ENCODE results near the gene SLAMF9. TPM values are rescaled to one million over a fixed set of nuclear protein-coding genes. Genes with fewer than 3 reads are reported as not detected.

SLAMF9 gene
- total RNA-seq, 5 donors from 2014 or later (not counting 1 experiment from before 2014, with no cell fraction given), result not detected

DNA sequence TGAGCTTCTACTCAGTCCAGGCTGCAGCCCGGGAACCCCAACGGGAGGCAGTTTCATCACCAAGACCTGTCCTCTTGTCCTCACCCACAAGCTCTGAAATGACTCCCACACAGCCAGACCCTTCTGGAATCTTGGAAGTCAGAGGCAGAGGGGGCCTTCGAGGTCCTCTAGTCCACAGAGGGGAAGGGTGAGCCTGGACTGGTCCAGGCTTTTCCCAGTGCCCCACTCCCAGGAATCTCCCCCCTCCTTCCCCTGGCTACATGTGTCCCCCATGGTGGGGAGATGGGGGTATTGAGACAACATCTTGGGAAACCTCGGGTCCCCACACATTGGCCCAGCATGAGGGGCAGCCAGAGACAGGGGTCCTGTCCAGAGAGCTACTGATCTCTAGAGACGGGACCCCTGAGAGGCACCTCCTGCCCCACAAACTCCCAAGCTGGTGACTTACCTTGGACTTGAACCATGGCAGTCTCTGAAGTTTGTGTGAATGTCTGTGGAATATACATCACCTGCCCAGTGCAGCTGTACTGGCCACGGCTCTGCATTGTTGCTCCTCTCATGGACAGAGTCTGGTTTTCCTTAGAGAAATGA, 19.4 kb upstream of the SLAMF9 start:
- ATAC-seq (replicated peaks in 1 of 4) (no peak), DNase-seq (no peak)
- H3K27me3 Mint-ChIP-seq, result peaks cover 20 to 22% of the 10 kb centered on the region in 2 donors
- H3K4me3 ChIP-seq (ENCODE audit: control insufficient read depth in 1 of 2, extremely low read depth in 1 of 2, low read length in 1 of 2), result no peak overlapping the region
- no peaks in the 10 kb centered on the region for H3K36me3 ChIP-seq (ENCODE audit: control insufficient read depth in 2 of 2, extremely low read depth in 1 of 2, insufficient read depth in 1 of 2, low read length in 1 of 2)
- H3K9me3 ChIP-seq, result no peaks in the 10 kb centered on the region
- ChIA-PET POLR2A (no interaction called here), CTCF (no interaction called here)
- no peaks in the 10 kb centered on the region for H3K4me1 Mint-ChIP-seq
- no peak overlapping the region for H3K27ac Mint-ChIP-seq
- WGBS (ENCODE audit: insufficient coverage), result 40% methylated on average over 1 of the region's 6 CpGs
- no peaks in the 10 kb centered on the region for H3K9me3 Mint-ChIP-seq
- H3K27me3 ChIP-seq (replicated peaks in 1 of 2; ENCODE audit: control insufficient read depth in 2 of 2, extremely low read depth in 1 of 2, insufficient read depth in 2 of 2, low read length in 1 of 2), result peaks cover 0 to 34% of the 10 kb centered on the region in 2 experiments
- H3K4me1 ChIP-seq (ENCODE audit: control insufficient read depth in 1 of 2, extremely low read depth in 1 of 2, insufficient read depth in 2 of 2, low read length in 2 of 2), result no peaks in the 10 kb centered on the region
- H3K27ac ChIP-seq (ENCODE audit: low read length), result no peak overlapping the region
- no peaks in the 10 kb centered on the region for H3K36me3 Mint-ChIP-seq
- no peak overlapping the region for H3K4me3 Mint-ChIP-seq

DNA sequence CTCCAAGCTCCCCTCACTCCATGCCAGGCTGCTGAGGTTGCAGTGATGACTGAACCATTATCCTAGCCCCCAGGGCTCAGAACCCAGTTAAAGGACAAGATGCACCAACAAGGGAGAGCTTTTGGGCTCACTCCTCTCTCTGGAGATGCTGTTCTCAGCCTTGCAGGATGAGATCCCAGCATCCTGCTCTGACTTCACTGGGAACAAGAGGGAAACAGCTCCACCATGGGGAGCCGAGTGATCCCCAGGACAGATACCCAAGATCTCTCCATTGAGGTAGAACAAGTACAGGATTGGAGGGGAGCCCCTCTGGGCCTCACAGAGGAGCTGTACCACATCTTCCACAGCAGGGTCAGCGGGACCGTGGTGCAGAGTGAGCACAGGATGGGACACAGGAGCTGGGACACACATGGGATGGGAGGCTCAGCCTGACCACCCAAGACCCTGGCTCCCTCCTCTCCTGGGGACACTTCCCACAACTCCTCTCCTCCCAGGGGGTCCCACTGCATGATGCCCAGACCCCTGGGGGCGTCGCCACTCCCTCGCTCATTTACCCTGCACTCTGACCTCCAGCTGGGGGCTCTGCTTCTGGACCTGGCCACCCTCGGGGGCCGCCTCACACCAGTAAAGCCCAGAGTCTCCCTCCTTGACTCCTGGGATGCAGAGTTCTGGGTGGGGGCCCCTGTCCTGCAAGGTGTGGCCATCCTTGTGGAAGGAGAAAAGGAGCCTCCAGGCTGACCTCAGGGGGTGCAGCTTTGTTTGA, 18.6 kb upstream of the SLAMF9 start:
- H3K9me3 ChIP-seq, result no peaks in the 10 kb centered on the region

DNA sequence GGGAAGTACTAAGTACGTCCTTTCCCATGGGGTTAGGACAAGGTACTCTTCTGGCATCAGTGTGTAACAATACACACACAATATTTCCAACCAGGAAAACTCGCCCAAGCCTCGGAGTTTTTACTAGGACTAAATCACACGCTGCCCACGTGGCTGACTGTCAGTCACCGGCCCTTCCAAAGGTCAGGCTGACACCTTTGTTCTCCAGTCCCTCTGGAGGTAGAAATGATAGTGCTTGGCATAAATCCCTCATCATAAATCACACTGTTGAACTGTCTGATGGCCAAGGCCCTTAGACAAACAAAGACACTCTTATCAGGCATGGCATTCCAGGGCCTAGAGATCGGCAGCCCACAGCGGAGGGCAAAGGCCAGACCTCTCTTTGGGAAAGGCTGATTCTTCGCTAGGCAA, 16.9 kb upstream of the SLAMF9 start:
- DNase-seq, result no peak
- Histone ChIP-seq H3K9me3 (no peaks in the 10 kb centered on the region), H3K4me3 (ENCODE audit: control insufficient read depth in 1 of 2, extremely low read depth in 1 of 2, low read length in 1 of 2) (no peak overlapping the region), H3K36me3 (ENCODE audit: control insufficient read depth in 2 of 2, extremely low read depth in 1 of 2, insufficient read depth in 1 of 2, low read length in 1 of 2) (no peaks in the 10 kb centered on the region), H3K27me3 (replicated peaks in 1 of 2; ENCODE audit: control insufficient read depth in 2 of 2, extremely low read depth in 1 of 2, insufficient read depth in 2 of 2, low read length in 1 of 2) (peaks cover 0 to 34% of the 10 kb centered on the region in 2 experiments), H3K27ac (ENCODE audit: low read length) (no peak overlapping the region), H3K4me1 (ENCODE audit: control insufficient read depth in 1 of 2, extremely low read depth in 1 of 2, insufficient read depth in 2 of 2, low read length in 2 of 2) (no peaks in the 10 kb centered on the region)
- ATAC-seq (replicated peaks in 1 of 4), result no peak
- ChIA-PET POLR2A (no interaction called here), CTCF (no interaction called here)
- Mint-ChIP-seq H3K36me3 (no peaks in the 10 kb centered on the region), H3K4me1 (no peaks in the 10 kb centered on the region), H3K27ac (no peak overlapping the region), H3K4me3 (no peak overlapping the region), H3K9me3 (no peaks in the 10 kb centered on the region), H3K27me3 (peaks cover 35 to 38% of the 10 kb centered on the region in 2 donors)
- WGBS (ENCODE audit: insufficient coverage), result 33% methylated on average over 1 of the region's 9 CpGs

More for the DNA sequence above, 18.6 kb upstream of the SLAMF9 start:
- Histone ChIP-seq H3K4me1 (ENCODE audit: control insufficient read depth in 1 of 2, extremely low read depth in 1 of 2, insufficient read depth in 2 of 2, low read length in 2 of 2) (no peaks in the 10 kb centered on the region), H3K27ac (ENCODE audit: low read length) (no peak overlapping the region), H3K27me3 (replicated peaks in 1 of 2; ENCODE audit: control insufficient read depth in 2 of 2, extremely low read depth in 1 of 2, insufficient read depth in 2 of 2, low read length in 1 of 2) (peaks cover 0 to 34% of the 10 kb centered on the region in 2 experiments), H3K36me3 (ENCODE audit: control insufficient read depth in 2 of 2, extremely low read depth in 1 of 2, insufficient read depth in 1 of 2, low read length in 1 of 2) (no peaks in the 10 kb centered on the region), H3K4me3 (ENCODE audit: control insufficient read depth in 1 of 2, extremely low read depth in 1 of 2, low read length in 1 of 2) (no peak overlapping the region)
- Mint-ChIP-seq H3K4me1 (no peaks in the 10 kb centered on the region), H3K27me3 (peaks cover 26 to 28% of the 10 kb centered on the region in 2 donors), H3K9me3 (no peaks in the 10 kb centered on the region), H3K36me3 (no peaks in the 10 kb centered on the region), H3K4me3 (no peak overlapping the region), H3K27ac (no peak overlapping the region)
- POLR2A ChIA-PET, result no interaction called here
- CTCF ChIA-PET, result interaction anchor here in 1 of 2 donors (0.5 kb wide), 1 partner anchor 70 kb away, joined by 3 read pairs; no protein-coding TSS in a partner anchor
- WGBS (ENCODE audit: insufficient coverage), result 75% methylated on average over 8 of the region's 8 CpGs
- ATAC-seq (replicated peaks in 1 of 4), result no peak
- no peak for DNase-seq

DNA sequence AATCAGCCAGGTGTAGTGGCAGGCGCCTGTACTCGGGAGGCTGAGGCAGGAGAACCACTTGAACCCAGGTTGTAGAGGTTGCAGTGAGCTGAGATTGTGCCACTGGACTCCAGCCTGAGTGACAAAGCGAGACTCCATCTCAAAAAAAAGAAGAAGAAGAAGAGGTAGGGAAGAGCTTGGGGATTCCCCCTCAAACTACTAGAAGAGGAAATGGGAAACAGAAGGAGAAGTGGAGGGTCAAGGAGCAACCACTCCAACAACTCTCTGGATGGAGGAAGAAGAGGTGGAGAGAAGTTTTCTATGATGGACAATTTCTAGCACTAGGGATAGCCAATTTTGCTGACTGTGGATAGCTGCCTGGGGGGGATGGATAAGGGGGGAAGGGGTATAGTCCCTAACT, 14.9 kb upstream of the SLAMF9 start:
- peaks cover 36 to 46% of the 10 kb centered on the region in 2 donors for H3K27me3 Mint-ChIP-seq
- ATAC-seq (replicated peaks in 1 of 4) (no peak), DNase-seq (no peak)
- H3K27ac Mint-ChIP-seq, result no peak overlapping the region
- H3K9me3 ChIP-seq, result no peaks in the 10 kb centered on the region
- H3K4me3 Mint-ChIP-seq, result no peak overlapping the region
- no peaks in the 10 kb centered on the region for H3K4me1 ChIP-seq (ENCODE audit: control insufficient read depth in 1 of 2, extremely low read depth in 1 of 2, insufficient read depth in 2 of 2, low read length in 2 of 2)
- H3K9me3 Mint-ChIP-seq, result no peaks in the 10 kb centered on the region
- ChIA-PET CTCF (interaction anchor here in 1 of 2 donors (0.6 kb wide), 1 partner anchor 39 kb away, joined by 3 read pairs; no protein-coding TSS in a partner anchor), POLR2A (no interaction called here)
- no peaks in the 10 kb centered on the region for H3K36me3 Mint-ChIP-seq
- peaks cover 0 to 29% of the 10 kb centered on the region in 2 experiments for H3K27me3 ChIP-seq (replicated peaks in 1 of 2; ENCODE audit: control insufficient read depth in 2 of 2, extremely low read depth in 1 of 2, insufficient read depth in 2 of 2, low read length in 1 of 2)
- no CpG with 5 or more reads among the region's 3 CpGs for WGBS (ENCODE audit: insufficient coverage)
- no peak overlapping the region for H3K27ac ChIP-seq (ENCODE audit: low read length)
- no peaks in the 10 kb centered on the region for H3K36me3 ChIP-seq (ENCODE audit: control insufficient read depth in 2 of 2, extremely low read depth in 1 of 2, insufficient read depth in 1 of 2, low read length in 1 of 2)
- no peak overlapping the region for H3K4me3 ChIP-seq (ENCODE audit: control insufficient read depth in 1 of 2, extremely low read depth in 1 of 2, low read length in 1 of 2)
- no peaks in the 10 kb centered on the region for H3K4me1 Mint-ChIP-seq

DNA sequence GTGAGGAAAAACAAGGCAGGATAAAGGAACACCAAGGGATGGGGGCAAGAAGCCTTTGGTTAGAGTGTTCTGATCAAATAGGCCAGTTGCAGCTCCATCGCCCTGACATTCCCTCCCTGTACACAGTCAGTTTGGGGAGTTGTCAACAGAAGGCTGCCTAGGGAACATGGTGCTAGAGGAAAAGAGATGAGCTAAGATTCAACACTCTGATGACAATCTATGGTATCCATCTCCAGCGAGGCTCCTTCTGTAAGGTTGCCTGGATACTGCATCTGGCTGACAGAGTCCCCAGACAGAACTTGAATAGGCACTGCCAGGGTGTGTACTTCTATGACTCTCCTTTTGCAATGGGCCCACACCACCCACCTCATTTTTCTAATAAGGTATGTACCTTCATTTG, 11.2 kb upstream of the SLAMF9 start:
- H3K9me3 Mint-ChIP-seq, result no peaks in the 10 kb centered on the region
- no peak for ATAC-seq (replicated peaks in 1 of 4)
- CTCF ChIA-PET, result no interaction called here

DNA sequence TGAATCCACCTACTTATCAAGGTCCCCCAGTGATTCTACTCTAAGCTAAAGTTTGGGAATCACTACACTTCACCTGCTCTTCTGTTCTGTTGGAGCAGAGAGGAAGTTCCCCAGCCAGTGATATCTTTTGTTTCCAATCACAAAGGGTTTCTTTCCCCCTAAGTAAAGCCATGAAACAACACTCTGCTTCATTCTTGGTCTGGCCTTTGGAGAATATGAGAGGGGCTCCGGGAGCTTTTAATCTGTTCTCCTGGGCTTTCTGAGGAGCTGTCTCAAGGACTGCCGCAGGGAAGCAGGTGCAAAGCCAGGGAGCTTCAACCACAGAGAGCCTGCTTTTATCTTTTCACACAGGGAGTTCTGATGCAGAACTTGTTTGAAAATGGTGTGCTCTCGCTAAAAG, 10.1 kb upstream of the SLAMF9 start:
- no peaks in the 10 kb centered on the region for H3K36me3 ChIP-seq (ENCODE audit: control insufficient read depth in 2 of 2, extremely low read depth in 1 of 2, insufficient read depth in 1 of 2, low read length in 1 of 2)
- Mint-ChIP-seq H3K27me3 (peaks cover 36 to 42% of the 10 kb centered on the region in 2 donors), H3K9me3 (no peaks in the 10 kb centered on the region), H3K27ac (no peak overlapping the region), H3K4me1 (no peaks in the 10 kb centered on the region), H3K4me3 (no peak overlapping the region), H3K36me3 (no peaks in the 10 kb centered on the region)
- CTCF ChIA-PET, result no interaction called here
- H3K27ac ChIP-seq (ENCODE audit: low read length), result no peak overlapping the region
- no peak overlapping the region for H3K4me3 ChIP-seq (ENCODE audit: control insufficient read depth in 1 of 2, extremely low read depth in 1 of 2, low read length in 1 of 2)
- H3K27me3 ChIP-seq (replicated peaks in 1 of 2; ENCODE audit: control insufficient read depth in 2 of 2, extremely low read depth in 1 of 2, insufficient read depth in 2 of 2, low read length in 1 of 2), result peaks cover 0 to 24% of the 10 kb centered on the region in 2 experiments
- no CpG with 5 or more reads among the region's 3 CpGs for WGBS (ENCODE audit: insufficient coverage)
- ATAC-seq (replicated peaks in 1 of 4) (no peak), DNase-seq (no peak)
- POLR2A ChIA-PET, result no interaction called here
- H3K4me1 ChIP-seq (ENCODE audit: control insufficient read depth in 1 of 2, extremely low read depth in 1 of 2, insufficient read depth in 2 of 2, low read length in 2 of 2), result no peaks in the 10 kb centered on the region
- H3K9me3 ChIP-seq, result no peaks in the 10 kb centered on the region

More for the DNA sequence above, 11.2 kb upstream of the SLAMF9 start:
- no peak for DNase-seq
- Mint-ChIP-seq H3K27me3 (peaks cover 32 to 38% of the 10 kb centered on the region in 2 donors), H3K36me3 (no peaks in the 10 kb centered on the region), H3K4me3 (no peak overlapping the region), H3K4me1 (no peaks in the 10 kb centered on the region), H3K27ac (no peak overlapping the region)
- H3K36me3 ChIP-seq (ENCODE audit: control insufficient read depth in 2 of 2, extremely low read depth in 1 of 2, insufficient read depth in 1 of 2, low read length in 1 of 2), result no peaks in the 10 kb centered on the region
- H3K4me3 ChIP-seq (ENCODE audit: control insufficient read depth in 1 of 2, extremely low read depth in 1 of 2, low read length in 1 of 2), result no peak overlapping the region
- H3K27ac ChIP-seq (ENCODE audit: low read length), result no peak overlapping the region
- POLR2A ChIA-PET, result no interaction called here
- H3K4me1 ChIP-seq (ENCODE audit: control insufficient read depth in 1 of 2, extremely low read depth in 1 of 2, insufficient read depth in 2 of 2, low read length in 2 of 2), result no peaks in the 10 kb centered on the region
- whole genome bisulfite sequencing (ENCODE audit: insufficient coverage), result 71% methylated on average over 1 of the region's 2 CpGs
- H3K9me3 ChIP-seq, result no peaks in the 10 kb centered on the region
- peaks cover 0 to 20% of the 10 kb centered on the region in 2 experiments for H3K27me3 ChIP-seq (replicated peaks in 1 of 2; ENCODE audit: control insufficient read depth in 2 of 2, extremely low read depth in 1 of 2, insufficient read depth in 2 of 2, low read length in 1 of 2)

Measured in T-cell (primary cell).